ENCODE data around the gene TENT4A. TPM values are rescaled to one million over a fixed set of nuclear protein-coding genes. Genes with fewer than 3 reads are reported as not detected.

The TENT4A gene
- total RNA-seq, 1 donor from 2014 or later: 16.1 TPM

GRCh38 chr5:6711409-6712141, 1.7 kb upstream of the TENT4A start:
- no peak for DNase-seq (ENCODE audit: low read depth)
- peak overlapping the region; percentile 86 for H3K4me3 ChIP-seq (ENCODE audit: low read depth, low read length)
- no peak for TF ChIP-seq CTCF (conservative IDR thresholded peaks at IDR 0.05; ENCODE audit: low read depth, low read length)

- no peak for DNase-seq (ENCODE audit: low read depth)
- peak overlapping the region; percentile 86 for H3K4me3 ChIP-seq (ENCODE audit: low read depth, low read length)
- TF ChIP-seq CTCF (conservative IDR thresholded peaks at IDR 0.05; ENCODE audit: low read depth, low read length): no peak
Observed at GRCh38 chr5:6712142-6712576, 1.1 kb upstream of the TENT4A start.

GRCh38 chr5:6712577-6713273, 507 bp upstream of the TENT4A start:
- TF ChIP-seq CTCF (conservative IDR thresholded peaks at IDR 0.05; ENCODE audit: low read depth, low read length): no peak
- DNase-seq (ENCODE audit: low read depth): no peak
- H3K4me3 ChIP-seq (ENCODE audit: low read depth, low read length): peak overlapping the region; percentile 86

GRCh38 chr5:6714226-6715041, 1.2 kb downstream of the TENT4A start:
- DNase-seq (ENCODE audit: low read depth): no peak
- no peak for TF ChIP-seq CTCF (conservative IDR thresholded peaks at IDR 0.05; ENCODE audit: low read depth, low read length)
- peak overlapping the region; percentile 73 for H3K4me3 ChIP-seq (ENCODE audit: low read depth, low read length)

GRCh38 chr5:6715271-6715670, 2.0 kb downstream of the TENT4A start:
- no peak for TF ChIP-seq CTCF (conservative IDR thresholded peaks at IDR 0.05; ENCODE audit: low read depth, low read length)
- no peak for DNase-seq (ENCODE audit: low read depth)
- H3K4me3 ChIP-seq (ENCODE audit: low read depth, low read length): peak overlapping the region; percentile 73

- no peak for DNase-seq (ENCODE audit: low read depth)
- no peak for TF ChIP-seq CTCF (conservative IDR thresholded peaks at IDR 0.05; ENCODE audit: low read depth, low read length)
- peak overlapping the region; percentile 73 for H3K4me3 ChIP-seq (ENCODE audit: low read depth, low read length)
Observed at GRCh38 chr5:6715758-6716628, 2.8 kb downstream of the TENT4A start.

Data from epithelial cell of proximal tubule (primary cell).